CD14-positive monocyte (primary cell): ENCODE data around the gene GCGR. TPM values are rescaled to one million over a fixed set of nuclear protein-coding genes. Genes with fewer than 3 reads are reported as not detected.

Experiments
- DNase-seq, 3 donors: peaks; one replicate each; pipeline ENCODE4 v3.0.0-alpha.2; 2011 to 2022
- H2AFZ ChIP-seq: 2 replicates; pipeline ENCODE4 v1.6.0; 2012; ENCODE audit warnings: mild to moderate bottlenecking, low read depth, low read length, inconsistent platforms; ENCODE audit not compliant: insufficient read depth, poor library complexity, severe bottlenecking
- H3K27ac ChIP-seq, 2 donors: 1 replicate in 1 of 2; 2 replicates in 1 of 2; pipeline ENCODE4 v1.5.1; 2012 to 2013; ENCODE audit warnings: low read length in 2 of 2, control low read depth in 1 of 2, inconsistent platforms in 1 of 2, low read depth in 1 of 2, mild to moderate bottlenecking in 1 of 2
- H3K27me3 ChIP-seq, 2 donors: one replicate each; pipeline versions ENCODE4 v1.6.0 to v1.6.1; 2011 to 2013; ENCODE audit warnings: low read length in 2 of 2; ENCODE audit not compliant: control insufficient read depth in 2 of 2, insufficient read depth in 2 of 2
- H3K36me3 ChIP-seq, 2 donors: replicated peaks in 1 of 2; 1 replicate in 1 of 2; 2 replicates in 1 of 2; pipeline versions ENCODE4 v1.5.1 to v1.6.1; 2012 to 2013; ENCODE audit warnings: low read length in 2 of 2, control low read depth in 1 of 2, inconsistent platforms in 1 of 2, mild to moderate bottlenecking in 1 of 2; ENCODE audit not compliant: insufficient read depth in 2 of 2, control insufficient read depth in 1 of 2
- H3K4me1 ChIP-seq, 2 donors: 1 replicate in 1 of 2; 2 replicates in 1 of 2; pipeline versions ENCODE4 v1.5.1 to v1.6.1; 2012 to 2013; ENCODE audit warnings: low read length in 2 of 2, control low read depth in 1 of 2, inconsistent platforms in 1 of 2, mild to moderate bottlenecking in 1 of 2, moderate library complexity in 1 of 2; ENCODE audit not compliant: insufficient read depth in 2 of 2, control insufficient read depth in 1 of 2
- H3K4me2 ChIP-seq: replicated peaks from 2 replicates; pipeline ENCODE3; 2012; ENCODE audit warnings: low read length, moderate library complexity, mild to moderate bottlenecking; ENCODE audit not compliant: poor library complexity, severe bottlenecking; ENCODE audit errors: extremely low read depth
- H3K4me3 ChIP-seq, 3 experiments: fragments of 200-600 bp in 1 of 3; sonication (generic) in 1 of 3; replicated peaks in 1 of 3; 1 replicate in 2 of 3; 2 replicates in 1 of 3; pipeline ENCODE4 v1.5.1; 2011 to 2013; ENCODE audit warnings: low read length in 3 of 3, mild to moderate bottlenecking in 3 of 3, control low read depth in 2 of 3, low read depth in 2 of 3, inconsistent platforms in 1 of 3, moderate library complexity in 1 of 3
- H3K79me2 ChIP-seq: 2 replicates; pipeline ENCODE4 v1.6.0; 2012; ENCODE audit warnings: mild to moderate bottlenecking, control low read depth, inconsistent platforms, low read length, moderate library complexity; ENCODE audit not compliant: insufficient read depth
- H3K9ac ChIP-seq: 2 replicates; pipeline ENCODE4 v1.6.0; 2017; ENCODE audit warnings: low read length, mild to moderate bottlenecking; ENCODE audit not compliant: insufficient read depth, poor library complexity, severe bottlenecking
- H3K9me3 ChIP-seq, 2 donors: replicated peaks in 1 of 2; 1 replicate in 1 of 2; 2 replicates in 1 of 2; pipeline versions ENCODE4 v1.5.1 to v1.6.1; 2012 to 2013; ENCODE audit warnings: low read length in 2 of 2, control low read depth in 1 of 2; ENCODE audit not compliant: control insufficient read depth in 1 of 2, insufficient read depth in 1 of 2
- H4K20me1 ChIP-seq: 2 replicates; pipeline ENCODE4 v1.6.0; 2012; ENCODE audit warnings: mild to moderate bottlenecking, low read length, control low read depth, moderate library complexity; ENCODE audit not compliant: insufficient read depth
- H3K27ac Mint-ChIP-seq, 7 donors: one replicate each; pipeline ENCODE4 v1.8.0; 2020; ENCODE audit warnings: mild to moderate bottlenecking in 7 of 7, mixed read lengths in 7 of 7, moderate library complexity in 6 of 7, inconsistent platforms in 2 of 7
- H3K27me3 Mint-ChIP-seq, 3 donors: one replicate each; pipeline ENCODE4 v1.8.0; 2021 to 2022; ENCODE audit warnings: low read depth in 3 of 3, mild to moderate bottlenecking in 3 of 3, mixed read lengths in 3 of 3, moderate library complexity in 3 of 3, inconsistent platforms in 1 of 3
- H3K36me3 Mint-ChIP-seq, 2 donors: one replicate each; pipeline ENCODE4 v1.8.0; 2020; ENCODE audit warnings: mixed read lengths in 2 of 2, inconsistent platforms in 1 of 2, mild to moderate bottlenecking in 1 of 2
- H3K4me1 Mint-ChIP-seq: one replicate; pipeline ENCODE4 v1.8.0; 2020; ENCODE audit warnings: mild to moderate bottlenecking, mixed read lengths
- H3K4me3 Mint-ChIP-seq, 2 donors: one replicate each; pipeline ENCODE4 v1.8.0; 2020; ENCODE audit warnings: mild to moderate bottlenecking in 2 of 2, mixed read lengths in 2 of 2, moderate library complexity in 1 of 2
- H3K9me3 Mint-ChIP-seq, 7 donors: one replicate each; pipeline ENCODE4 v1.8.0; 2020 to 2022; ENCODE audit warnings: mixed read lengths in 7 of 7, mild to moderate bottlenecking in 6 of 7, moderate library complexity in 6 of 7, inconsistent platforms in 2 of 7
- WGBS: methylation state at CpG from one replicate; pipeline ENCODE4 v1.1.5; 2013; ENCODE audit warnings: missing lambda C conversion rate; ENCODE audit not compliant: insufficient coverage; 5-methylcytosine and 5-hydroxymethylcytosine counted together
- intact Hi-C, 2 donors: fragments of 100-400 bp; cut with micrococcal nuclease; formaldehyde crosslinking; loops; one replicate each; pipeline versions ENCODE4 v1.15.0 to v1.15.1; 2023
- polyA plus RNA-seq, 3 donors: library from polyadenylated mRNA; depleted of rRNA in 1 of 3; unstranded in 2 of 3; stranded (reverse) in 1 of 3; fragments of 300-500 nt in 2 of 3; fragments of >200 nt in 1 of 3; fragmentation: Illumina TruSeq in 2 of 3; gene quantifications; 1 replicate in 2 of 3; 2 replicates in 1 of 3; pipeline ENCODE4 v1.2.3, GENCODE V29; 2012 to 2021
- TF ChIP-seq, protein P1 (sequence below): fragments of 200-600 bp; IDR thresholded peaks from one replicate; pipeline ENCODE4 v1.8.0; 2022; ENCODE audit warnings: antibody characterized with exemption, mild to moderate bottlenecking

The GCGR gene
- polyA plus RNA-seq, 3 donors, result not detected

DNA sequence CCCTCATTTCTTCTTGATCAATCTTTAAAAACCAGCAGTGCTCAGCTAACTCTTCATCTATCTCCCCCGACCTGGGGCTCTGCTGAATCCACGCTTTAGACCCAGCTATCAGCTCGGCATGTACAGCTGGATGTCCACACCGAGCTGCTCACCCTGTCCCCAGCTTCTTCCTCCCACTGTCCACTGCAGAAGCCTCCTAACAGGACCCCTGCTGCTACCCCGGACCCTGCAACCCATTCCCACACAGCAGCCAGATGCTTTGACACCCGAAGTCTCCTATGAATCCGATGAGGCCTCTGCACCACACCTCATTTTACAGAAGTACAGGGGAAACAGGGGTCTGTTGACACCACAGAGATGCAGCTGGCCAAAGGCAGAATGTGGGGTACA, 13.8 kb downstream of the GCGR start:
- Histone ChIP-seq H3K4me2 (no peak overlapping the region), H4K20me1 (no peaks in the 10 kb centered on the region), H3K4me1 (peaks cover 4 to 10% of the 10 kb centered on the region in 2 donors), H3K27ac (no peak overlapping the region), H3K9me3 (no peaks in the 10 kb centered on the region), H3K79me2 (no peaks in the 10 kb centered on the region), H3K4me3 (no peak overlapping the region), H2AFZ (no peak overlapping the region), H3K36me3 (peaks cover 4 to 7% of the 10 kb centered on the region in 2 donors), H3K9ac (no peak overlapping the region), H3K27me3 (peaks cover 0 to 4% of the 10 kb centered on the region in 2 donors)
- 81% methylated on average over 7 of the region's 7 CpGs for WGBS
- Mint-ChIP-seq H3K27ac (no peak overlapping the region), H3K36me3 (peaks cover 0 to 4% of the 10 kb centered on the region in 2 donors), H3K9me3 (no peaks in the 10 kb centered on the region), H3K4me1 (peaks cover 8% of the 10 kb centered on the region), H3K27me3 (peaks cover 0 to 20% (median 9%) of the 10 kb centered on the region in 3 donors), H3K4me3 (peak overlapping the region in 1 of 2 donors; percentile 20)
- intact Hi-C loops, result no loop called here
- TF ChIP-seq, protein P1, sequence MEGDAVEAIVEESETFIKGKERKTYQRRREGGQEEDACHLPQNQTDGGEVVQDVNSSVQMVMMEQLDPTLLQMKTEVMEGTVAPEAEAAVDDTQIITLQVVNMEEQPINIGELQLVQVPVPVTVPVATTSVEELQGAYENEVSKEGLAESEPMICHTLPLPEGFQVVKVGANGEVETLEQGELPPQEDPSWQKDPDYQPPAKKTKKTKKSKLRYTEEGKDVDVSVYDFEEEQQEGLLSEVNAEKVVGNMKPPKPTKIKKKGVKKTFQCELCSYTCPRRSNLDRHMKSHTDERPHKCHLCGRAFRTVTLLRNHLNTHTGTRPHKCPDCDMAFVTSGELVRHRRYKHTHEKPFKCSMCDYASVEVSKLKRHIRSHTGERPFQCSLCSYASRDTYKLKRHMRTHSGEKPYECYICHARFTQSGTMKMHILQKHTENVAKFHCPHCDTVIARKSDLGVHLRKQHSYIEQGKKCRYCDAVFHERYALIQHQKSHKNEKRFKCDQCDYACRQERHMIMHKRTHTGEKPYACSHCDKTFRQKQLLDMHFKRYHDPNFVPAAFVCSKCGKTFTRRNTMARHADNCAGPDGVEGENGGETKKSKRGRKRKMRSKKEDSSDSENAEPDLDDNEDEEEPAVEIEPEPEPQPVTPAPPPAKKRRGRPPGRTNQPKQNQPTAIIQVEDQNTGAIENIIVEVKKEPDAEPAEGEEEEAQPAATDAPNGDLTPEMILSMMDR, result no peak
- DNase-seq, result no peak

DNA sequence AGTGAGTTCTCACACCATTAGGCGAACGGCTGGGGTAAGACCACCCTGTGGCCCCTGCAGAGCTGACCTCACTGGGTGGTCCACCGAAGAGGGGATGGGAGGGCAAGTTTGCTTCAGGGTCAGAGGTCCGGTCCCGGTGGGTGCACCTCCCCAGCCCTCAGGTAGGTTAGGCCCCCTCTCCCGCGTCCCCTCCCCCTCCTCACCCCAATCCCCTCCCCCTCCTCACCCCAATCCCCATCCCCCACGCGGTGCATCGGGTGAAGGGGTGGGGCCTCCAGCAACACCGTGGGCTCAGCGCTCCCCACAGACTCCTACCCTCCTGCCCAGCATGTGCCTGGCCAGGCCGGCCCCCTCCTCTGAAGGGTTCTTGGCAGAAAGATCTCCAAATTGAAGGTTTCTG, 15.8 kb downstream of the GCGR start:
- Mint-ChIP-seq H3K36me3 (peaks cover 9 to 14% of the 10 kb centered on the region in 2 donors), H3K9me3 (no peaks in the 10 kb centered on the region), H3K27me3 (peaks cover 0 to 20% (median 9%) of the 10 kb centered on the region in 3 donors), H3K4me3 (no peak overlapping the region), H3K4me1 (peaks cover 8% of the 10 kb centered on the region), H3K27ac (no peak overlapping the region)
- Histone ChIP-seq H3K9me3 (no peaks in the 10 kb centered on the region), H3K9ac (no peak overlapping the region), H3K36me3 (peaks cover 11 to 14% of the 10 kb centered on the region in 2 donors), H4K20me1 (peaks cover 4% of the 10 kb centered on the region), H3K27me3 (peaks cover 0 to 4% of the 10 kb centered on the region in 2 donors), H3K79me2 (no peaks in the 10 kb centered on the region), H3K27ac (no peak overlapping the region), H3K4me1 (peaks cover 4 to 10% of the 10 kb centered on the region in 2 donors), H2AFZ (no peak overlapping the region), H3K4me2 (no peak overlapping the region), H3K4me3 (no peak overlapping the region)
- 63% methylated on average over 2 of the region's 13 CpGs for WGBS
- intact Hi-C loops, result loop anchor here in 1 of 2 donors (5.0 kb wide), 1 partner anchor 38 kb away; no protein-coding TSS in a partner anchor
- TF ChIP-seq, protein P1, result no peak
- DNase-seq, result no peak
